Measurements from ENCODE around the gene KLF3. TPM values are rescaled to one million over a fixed set of nuclear protein-coding genes. Genes with fewer than 3 reads are reported as not detected.

The KLF3 gene
- total RNA-seq, 1 donor from 2014 or later = 42.4 TPM

GRCh38 chr4:38734446-38734845, 70.4 kb downstream of the KLF3 start:
- TF ChIP-seq, protein P1, sequence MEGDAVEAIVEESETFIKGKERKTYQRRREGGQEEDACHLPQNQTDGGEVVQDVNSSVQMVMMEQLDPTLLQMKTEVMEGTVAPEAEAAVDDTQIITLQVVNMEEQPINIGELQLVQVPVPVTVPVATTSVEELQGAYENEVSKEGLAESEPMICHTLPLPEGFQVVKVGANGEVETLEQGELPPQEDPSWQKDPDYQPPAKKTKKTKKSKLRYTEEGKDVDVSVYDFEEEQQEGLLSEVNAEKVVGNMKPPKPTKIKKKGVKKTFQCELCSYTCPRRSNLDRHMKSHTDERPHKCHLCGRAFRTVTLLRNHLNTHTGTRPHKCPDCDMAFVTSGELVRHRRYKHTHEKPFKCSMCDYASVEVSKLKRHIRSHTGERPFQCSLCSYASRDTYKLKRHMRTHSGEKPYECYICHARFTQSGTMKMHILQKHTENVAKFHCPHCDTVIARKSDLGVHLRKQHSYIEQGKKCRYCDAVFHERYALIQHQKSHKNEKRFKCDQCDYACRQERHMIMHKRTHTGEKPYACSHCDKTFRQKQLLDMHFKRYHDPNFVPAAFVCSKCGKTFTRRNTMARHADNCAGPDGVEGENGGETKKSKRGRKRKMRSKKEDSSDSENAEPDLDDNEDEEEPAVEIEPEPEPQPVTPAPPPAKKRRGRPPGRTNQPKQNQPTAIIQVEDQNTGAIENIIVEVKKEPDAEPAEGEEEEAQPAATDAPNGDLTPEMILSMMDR (IDR thresholded peaks at IDR 0.05) = no peak
- peaks cover 10% of the 10 kb centered on the region for H3K4me1 Mint-ChIP-seq (ENCODE audit: unreplicated experiment)
- no peak overlapping the region for H3K4me3 Mint-ChIP-seq (ENCODE audit: unreplicated experiment)
- DNase-seq (ENCODE audit: extremely low spot score, unreplicated experiment) = no peak
- peaks cover 3% of the 10 kb centered on the region for H3K27me3 Mint-ChIP-seq (ENCODE audit: unreplicated experiment)
- no peaks in the 10 kb centered on the region for H3K36me3 Mint-ChIP-seq (ENCODE audit: unreplicated experiment)
- no peak overlapping the region for H3K27ac Mint-ChIP-seq (ENCODE audit: unreplicated experiment)
- no peaks in the 10 kb centered on the region for H3K9me3 Mint-ChIP-seq (ENCODE audit: unreplicated experiment)

- H3K36me3 Mint-ChIP-seq (ENCODE audit: unreplicated experiment) = no peaks in the 10 kb centered on the region
- TF ChIP-seq, protein P1 (IDR thresholded peaks at IDR 0.05) = no peak
- peaks cover 10% of the 10 kb centered on the region for H3K4me1 Mint-ChIP-seq (ENCODE audit: unreplicated experiment)
- H3K27ac Mint-ChIP-seq (ENCODE audit: unreplicated experiment) = no peak overlapping the region
- H3K4me3 Mint-ChIP-seq (ENCODE audit: unreplicated experiment) = no peak overlapping the region
- no peak for DNase-seq (ENCODE audit: extremely low spot score, unreplicated experiment)
- peaks cover 3% of the 10 kb centered on the region for H3K27me3 Mint-ChIP-seq (ENCODE audit: unreplicated experiment)
- no peaks in the 10 kb centered on the region for H3K9me3 Mint-ChIP-seq (ENCODE audit: unreplicated experiment)
Observed at GRCh38 chr4:38734911-38735310, 70.9 kb downstream of the KLF3 start.

DNA sequence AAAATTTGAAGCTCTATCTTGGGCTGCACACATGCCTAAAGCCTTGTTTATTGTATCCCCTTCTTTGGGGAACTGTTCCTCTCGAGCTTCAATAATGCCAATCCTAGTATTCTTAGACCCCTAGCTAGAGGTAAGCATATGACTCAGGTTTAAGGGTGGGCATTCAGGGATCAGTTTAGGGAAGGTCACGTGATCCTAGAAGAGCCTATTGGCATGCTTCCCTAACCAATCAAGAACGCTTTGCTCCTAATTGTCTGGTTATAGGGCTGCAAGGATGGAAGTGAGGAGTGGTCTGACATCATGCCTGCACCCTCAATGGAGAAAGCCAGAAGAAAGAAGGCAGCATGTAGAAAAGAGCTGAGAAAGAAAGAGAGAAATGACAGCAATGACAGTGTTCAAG, 71.9 kb downstream of the KLF3 start:
- no peak for DNase-seq (ENCODE audit: extremely low spot score, unreplicated experiment)
- Mint-ChIP-seq H3K4me1 (ENCODE audit: unreplicated experiment) (peaks cover 6% of the 10 kb centered on the region), H3K36me3 (ENCODE audit: unreplicated experiment) (no peaks in the 10 kb centered on the region), H3K4me3 (ENCODE audit: unreplicated experiment) (no peak overlapping the region), H3K27ac (ENCODE audit: unreplicated experiment) (no peak overlapping the region), H3K9me3 (ENCODE audit: unreplicated experiment) (no peaks in the 10 kb centered on the region), H3K27me3 (ENCODE audit: unreplicated experiment) (peaks cover 3% of the 10 kb centered on the region)
- TF ChIP-seq, protein P1 (IDR thresholded peaks at IDR 0.05) = no peak

DNA sequence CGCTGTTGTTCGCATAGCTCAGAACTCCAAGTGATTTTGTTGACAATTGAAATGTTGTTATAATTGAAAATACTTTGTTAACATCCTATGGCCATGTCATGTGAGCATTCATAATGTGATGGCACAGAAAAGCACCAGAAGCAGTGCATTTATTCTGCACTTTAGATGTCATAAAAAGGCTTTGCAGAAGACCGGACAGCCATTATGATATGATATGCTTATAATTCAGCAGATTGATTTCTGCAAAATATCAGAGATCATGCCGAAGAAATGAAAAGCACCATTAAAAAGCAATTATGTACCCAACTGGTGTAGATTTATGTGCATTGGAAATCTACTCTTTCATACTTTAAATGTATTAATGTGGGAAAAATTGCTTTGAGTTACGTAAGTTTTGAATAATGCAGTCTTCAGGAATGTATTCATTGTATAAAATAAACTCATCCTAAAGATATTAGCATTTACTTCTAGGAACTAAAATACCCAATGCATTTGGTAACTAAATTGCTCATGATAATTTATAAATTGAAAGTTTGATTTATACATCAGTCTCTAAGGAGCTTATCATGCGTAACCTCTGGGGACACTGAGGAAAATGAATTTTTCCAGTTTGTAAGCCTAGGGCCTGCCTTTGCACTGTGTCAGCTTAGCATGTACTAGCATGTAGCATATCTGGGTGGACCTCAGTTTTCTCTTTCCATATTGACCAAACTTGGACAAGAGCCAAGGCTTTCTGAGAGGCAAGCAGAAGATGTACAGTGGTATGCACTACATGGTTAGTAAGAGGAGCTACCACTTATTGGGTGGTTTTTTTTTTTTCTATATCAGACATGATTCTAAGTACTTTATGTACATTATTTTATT, 75.2 kb downstream of the KLF3 start:
- H3K27ac Mint-ChIP-seq (ENCODE audit: unreplicated experiment) = no peak overlapping the region
- TF ChIP-seq, protein P1 (IDR thresholded peaks at IDR 0.05) = no peak
- H3K36me3 Mint-ChIP-seq (ENCODE audit: unreplicated experiment) = no peaks in the 10 kb centered on the region
- no peaks in the 10 kb centered on the region for H3K9me3 Mint-ChIP-seq (ENCODE audit: unreplicated experiment)
- no peak overlapping the region for H3K4me3 Mint-ChIP-seq (ENCODE audit: unreplicated experiment)
- H3K4me1 Mint-ChIP-seq (ENCODE audit: unreplicated experiment) = peaks cover 14% of the 10 kb centered on the region
- DNase-seq (ENCODE audit: extremely low spot score, unreplicated experiment) = no peak
- peaks cover 3% of the 10 kb centered on the region for H3K27me3 Mint-ChIP-seq (ENCODE audit: unreplicated experiment)

DNA sequence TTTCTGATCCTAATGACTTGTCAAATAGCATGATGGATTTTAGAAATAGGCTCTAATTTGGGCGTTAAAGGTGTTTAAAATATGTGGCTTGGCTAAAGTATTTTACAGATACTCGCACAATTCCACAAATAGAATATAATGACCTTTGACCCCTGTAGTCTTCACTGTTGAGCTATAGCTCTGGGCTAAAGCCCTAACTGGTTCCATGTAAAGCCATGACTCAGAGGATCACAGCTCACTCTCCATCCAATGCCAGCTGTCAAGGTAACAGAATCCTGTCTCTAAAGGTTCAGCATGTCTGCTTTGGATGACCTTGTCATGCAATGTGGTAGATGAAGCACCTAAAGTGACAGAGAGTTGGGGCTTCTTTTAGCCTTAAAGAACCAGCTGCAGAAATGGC, 76.3 kb downstream of the KLF3 start:
- Mint-ChIP-seq H3K4me3 (ENCODE audit: unreplicated experiment) (no peak overlapping the region), H3K36me3 (ENCODE audit: unreplicated experiment) (no peaks in the 10 kb centered on the region), H3K4me1 (ENCODE audit: unreplicated experiment) (peaks cover 15% of the 10 kb centered on the region), H3K9me3 (ENCODE audit: unreplicated experiment) (no peaks in the 10 kb centered on the region), H3K27ac (ENCODE audit: unreplicated experiment) (no peak overlapping the region), H3K27me3 (ENCODE audit: unreplicated experiment) (peaks cover 2% of the 10 kb centered on the region)
- TF ChIP-seq, protein P1 (IDR thresholded peaks at IDR 0.05) = no peak
- no peak for DNase-seq (ENCODE audit: extremely low spot score, unreplicated experiment)
